Activated CD8-positive, alpha-beta T cell treated with anti-CD3 and anti-CD28 coated beads, Interleukin-2, amount 10 ng/mL, durations not matched to agents 7 days and 5 days (primary cell): Measurements from ENCODE around the gene DDX19B. TPM values are rescaled to one million over a fixed set of nuclear protein-coding genes. Genes with fewer than 3 reads are reported as not detected.

ENCODE experiments used
- ATAC-seq: fragments of 150-1000 bp; cut with Tn5 transposase; one replicate; pipeline ENCODE4 v1.10.0; 2021; ENCODE audit warnings: moderate library complexity
- CTCF ChIA-PET: fragments of 350-600 bp; sonication (Branson Sonifier 250); formaldehyde crosslinking; loops from one replicate; lab custom pipeline; 2021; ENCODE audit warnings: antibody characterized with exemption; lab: Charles Lee
- POLR2A ChIA-PET: fragments of 350-600 bp; sonication (Branson Sonifier 250); formaldehyde crosslinking; loops from one replicate; lab custom pipeline; 2021; ENCODE audit warnings: antibody characterized with exemption; lab: Charles Lee
- DNase-seq: peaks from one replicate; pipeline ENCODE4 v3.0.0-alpha.2; 2020
- H3K27ac Mint-ChIP-seq: one replicate; pipeline ENCODE4 v1.8.0; 2021; ENCODE audit warnings: mild to moderate bottlenecking, mixed read lengths
- H3K27me3 Mint-ChIP-seq: one replicate; pipeline ENCODE4 v1.8.0; 2021; ENCODE audit warnings: low read depth, mixed read lengths
- H3K36me3 Mint-ChIP-seq: one replicate; pipeline ENCODE4 v1.8.0; 2021; ENCODE audit warnings: low read depth, mixed read lengths
- H3K4me1 Mint-ChIP-seq: one replicate; pipeline ENCODE4 v1.8.0; 2021; ENCODE audit warnings: low read depth, mixed read lengths
- H3K4me3 Mint-ChIP-seq: one replicate; pipeline ENCODE4 v1.8.0; 2021; ENCODE audit warnings: mild to moderate bottlenecking, mixed read lengths
- H3K9me3 Mint-ChIP-seq: one replicate; pipeline ENCODE4 v1.8.0; 2022; ENCODE audit warnings: mixed read lengths; ENCODE audit not compliant: insufficient read depth
- total RNA-seq, 2 experiments: library from RNA; stranded (reverse); gene quantifications; one replicate each; pipeline ENCODE4 v1.2.3, GENCODE V29; 2021

DDX19B gene
- total RNA-seq, 2 experiments from 2014 or later: 28.8 to 32.6 TPM

DNA sequence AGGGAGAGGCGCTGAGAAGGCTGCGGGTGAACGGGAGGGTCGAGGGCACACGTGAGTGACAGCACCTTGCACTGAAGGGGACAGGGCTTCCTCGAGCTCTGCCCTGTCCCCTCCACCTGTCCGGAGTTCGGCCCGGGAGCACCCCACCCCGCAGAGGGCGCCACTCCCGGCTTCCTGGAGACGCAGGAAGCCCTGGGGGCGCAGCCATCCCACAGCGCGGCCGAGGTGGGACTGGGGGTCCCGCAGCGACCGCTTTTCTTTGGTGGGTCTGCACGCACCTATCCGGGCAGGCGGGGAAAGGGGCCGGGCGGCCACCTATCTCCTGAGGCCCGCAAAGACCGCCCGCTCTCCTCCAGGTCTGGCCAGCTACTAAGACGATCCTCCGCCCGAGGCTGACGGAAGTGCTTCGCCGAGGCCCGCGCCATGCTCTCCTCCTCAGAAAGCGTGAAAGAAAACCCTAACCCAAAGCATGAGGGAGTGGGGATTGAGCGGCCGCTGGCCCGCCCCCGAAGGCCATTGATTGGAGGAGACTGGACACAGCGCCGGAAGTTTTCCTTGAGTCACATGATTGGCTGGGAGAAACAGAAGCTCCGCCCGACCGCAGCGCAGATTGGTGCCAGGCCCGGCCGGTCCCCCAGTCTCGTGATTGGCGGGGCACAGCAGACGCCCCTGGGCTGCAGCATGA is 82.1 kb downstream of the DDX19B start:
- DNase-seq: peak; percentile 99
- POLR2A ChIA-PET: interaction anchor here (0.6 to 3.7 kb wide), 28 partner anchors 8 to 1702 kb away, joined by 3 to 30 read pairs (median 4); partner anchors contain the start of genes AARS1, COG4, DDX19A and FCSK
- peak; percentile 95 for ATAC-seq
- Mint-ChIP-seq H3K4me1 (peaks cover 15% of the 10 kb centered on the region), H3K27me3 (no peaks in the 10 kb centered on the region), H3K36me3 (peaks cover 32% of the 10 kb centered on the region), H3K27ac (peak overlapping the region; percentile 98), H3K4me3 (peak overlapping the region; percentile 95), H3K9me3 (no peaks in the 10 kb centered on the region)
- CTCF ChIA-PET: interaction anchor here (0.8 to 2.4 kb wide), 22 partner anchors 11 to 273 kb away, joined by 3 to 13 read pairs (median 5); partner anchors contain the start of genes COG4, DDX19B, EXOSC6 and SF3B3

DNA sequence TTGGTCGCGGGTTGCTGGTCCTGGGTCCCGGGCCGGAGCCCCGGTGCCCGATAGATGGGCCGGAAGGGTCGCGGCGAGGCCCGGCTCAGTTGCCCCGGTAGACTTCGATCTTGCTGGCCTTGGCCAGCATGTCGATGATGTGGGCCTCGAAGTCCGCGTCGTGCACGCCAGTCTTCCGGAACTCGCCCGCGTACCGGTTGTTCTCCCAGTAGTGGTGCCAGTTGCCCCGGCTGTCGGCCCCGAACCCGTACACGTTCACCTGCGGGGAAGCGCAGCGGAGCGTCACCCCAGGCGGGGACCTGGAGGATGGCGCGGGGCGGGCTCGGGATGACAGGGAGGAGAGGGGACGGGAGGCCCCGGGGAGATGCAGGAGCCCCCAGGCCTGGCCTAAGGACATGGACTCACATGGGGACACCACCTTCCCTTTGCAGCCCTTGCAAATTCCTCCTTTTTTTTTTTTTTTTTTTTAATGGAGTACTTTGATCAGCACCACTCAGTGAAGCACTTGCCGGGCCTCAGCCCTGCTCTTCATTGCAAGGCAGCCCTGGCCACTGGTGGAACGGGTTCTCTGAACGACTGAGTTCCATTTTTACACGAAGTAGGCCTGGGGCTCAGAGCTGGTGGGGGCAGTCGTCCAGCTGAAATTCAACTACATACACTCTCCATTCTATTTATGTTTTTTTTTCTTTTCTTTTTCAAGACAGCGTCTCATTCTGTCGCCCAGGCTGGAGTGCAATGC is 82.8 kb downstream of the DDX19B start:
- ATAC-seq: peak; percentile 38
- Mint-ChIP-seq H3K36me3 (peaks cover 29% of the 10 kb centered on the region), H3K27me3 (no peaks in the 10 kb centered on the region), H3K4me1 (peaks cover 11% of the 10 kb centered on the region), H3K9me3 (no peaks in the 10 kb centered on the region), H3K4me3 (peak overlapping the region; percentile 95), H3K27ac (peak overlapping the region; percentile 98)
- ChIA-PET POLR2A (interaction anchor here (0.6 to 3.7 kb wide), 25 partner anchors 9 to 1702 kb away, joined by 3 to 30 read pairs (median 4); partner anchors contain the start of genes AARS1, COG4, DDX19A and SF3B3), CTCF (interaction anchor here (0.8 to 2.4 kb wide), 13 partner anchors 12 to 272 kb away, joined by 3 to 13 read pairs (median 5); partner anchors contain the start of genes COG4, DDX19B, FCSK and SF3B3)
- DNase-seq: no peak

DNA sequence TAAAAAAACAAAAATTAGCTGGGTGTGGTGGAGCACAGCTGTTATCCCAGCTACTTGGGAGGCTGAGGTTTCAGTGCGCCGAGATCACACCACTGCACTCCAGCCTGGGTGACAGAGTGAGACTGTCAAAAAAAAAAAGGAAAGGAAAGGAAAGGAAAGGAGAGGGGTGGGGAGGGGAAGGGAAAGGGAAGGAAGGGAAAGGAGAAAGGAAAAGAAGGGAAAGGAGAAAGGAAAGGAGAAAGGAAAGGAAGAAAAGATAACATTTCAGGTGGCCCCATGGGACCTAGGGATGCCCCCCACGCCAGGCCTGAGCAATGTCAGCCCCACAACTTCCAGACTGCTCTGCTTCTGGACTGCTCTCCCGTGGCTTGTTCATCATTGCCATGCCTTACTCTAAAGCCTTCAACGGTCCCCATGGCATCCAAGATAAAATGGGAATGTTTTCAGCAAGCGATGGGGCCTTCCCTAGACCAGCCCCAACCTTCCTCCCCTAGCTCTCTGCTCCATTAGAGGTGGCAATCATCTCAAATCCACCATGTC is 84.5 kb downstream of the DDX19B start:
- no peak for DNase-seq
- ChIA-PET POLR2A (no interaction called here), CTCF (interaction anchor here (1.2 kb wide), 1 partner anchor 16 kb away, joined by 3 read pairs; no protein-coding TSS in a partner anchor)
- Mint-ChIP-seq H3K27me3 (no peaks in the 10 kb centered on the region), H3K9me3 (no peaks in the 10 kb centered on the region), H3K4me3 (no peak overlapping the region), H3K36me3 (peaks cover 27% of the 10 kb centered on the region), H3K4me1 (peaks cover 9% of the 10 kb centered on the region), H3K27ac (no peak overlapping the region)
- no peak for ATAC-seq

Other genes with a start within 250 kb of the DDX19B start
- gene PDPR, start 184.9 kb upstream of the DDX19B start, total RNA-seq: 10 to 100 TPM; 22.8 to 23.3 TPM
- gene CLEC18C, start 125.4 kb upstream of the DDX19B start, total RNA-seq: 1 to 10 TPM in 1 of 2 experiments, under 1 TPM in 1; 0.42 to 1.1 TPM
- gene EXOSC6, start 47.2 kb upstream of the DDX19B start, total RNA-seq: 10 to 100 TPM; 27.6 to 28.5 TPM
- gene AARS1, start 9.7 kb upstream of the DDX19B start, total RNA-seq: 100 to 1,000 TPM in 1 of 2 experiments, 10 to 100 TPM in 1; 98.5 to 103 TPM
- 10 to 100 TPM; 38.1 to 38.7 TPM for gene DDX19A, start 47.7 kb downstream of the DDX19B start, total RNA-seq
- gene ST3GAL2, start 139.9 kb downstream of the DDX19B start, total RNA-seq: 10 to 100 TPM; 34.1 to 39.0 TPM
- 10 to 100 TPM; 17.3 to 18.8 TPM for gene FCSK, start 155.4 kb downstream of the DDX19B start, total RNA-seq
- gene COG4, start 224.4 kb downstream of the DDX19B start, total RNA-seq: 10 to 100 TPM; 62.1 to 71.3 TPM
- gene SF3B3, start 224.6 kb downstream of the DDX19B start, total RNA-seq: 100 to 1,000 TPM; 399 to 420 TPM